T-helper 1 cell treated with Interleukin-12 subunit alpha and Interleukin-12 subunit beta and Interleukin-4 antibody, amounts not matched to agents 30 μg/mL and 1 μg/mL, for 36 hours (primary cell): Measurements from ENCODE around the gene RC3H1.
A peak's percentile ranks its signal among the peaks of the same experiment; 100 is the strongest.
"Not testable (repeated sequence)": the region's sequence is repeated elsewhere in the genome, so short reads cannot be mapped to it uniquely, and the experiment has no call there.

ENCODE experiments used
- H3K27ac Mint-ChIP-seq: one replicate; pipeline ENCODE4 v1.8.0; 2021; ENCODE audit warnings: mild to moderate bottlenecking, mixed read lengths
- H3K27me3 Mint-ChIP-seq: one replicate; pipeline ENCODE4 v1.8.0; 2021; ENCODE audit warnings: low read depth, mixed read lengths
- H3K36me3 Mint-ChIP-seq: one replicate; pipeline ENCODE4 v1.8.0; 2021; ENCODE audit warnings: low read depth, mixed read lengths
- H3K4me1 Mint-ChIP-seq: one replicate; pipeline ENCODE4 v1.8.0; 2021; ENCODE audit warnings: low read depth, mixed read lengths
- H3K4me3 Mint-ChIP-seq: one replicate; pipeline ENCODE4 v1.8.0; 2021; ENCODE audit warnings: mild to moderate bottlenecking, moderate library complexity, mixed read lengths
- H3K9me3 Mint-ChIP-seq: one replicate; pipeline ENCODE4 v1.8.0; 2021; ENCODE audit warnings: mixed read lengths

Gene RC3H1

GRCh38 chr1:174022080-174022975, at the start of gene RC3H1:
RC3H1 (minus strand) TSS chr1:174022357; CDS start chr1:173992985, 29,372 bp downstream.
- Mint-ChIP-seq H3K36me3 (peaks cover 18% of the 10 kb centered on the region), H3K4me3 (peak within 1 kb of the TSS; percentile 100), H3K9me3 (no peaks in the 10 kb centered on the region), H3K27ac (peak within 1 kb of the TSS; percentile 99), H3K27me3 (no peaks in the 10 kb centered on the region), H3K4me1 (peaks cover 39% of the 10 kb centered on the region)

GRCh38 chr1:174070614-174071013, 48.5 kb upstream of the RC3H1 start:
- Mint-ChIP-seq H3K27ac (no peak overlapping the region), H3K27me3 (peaks cover 9% of the 10 kb centered on the region), H3K9me3 (no peaks in the 10 kb centered on the region), H3K4me3 (no peak overlapping the region), H3K36me3 (no peaks in the 10 kb centered on the region), H3K4me1 (no peaks in the 10 kb centered on the region)

- Mint-ChIP-seq H3K4me3 (no peak overlapping the region), H3K36me3 (no peaks in the 10 kb centered on the region), H3K27ac (no peak overlapping the region), H3K4me1 (no peaks in the 10 kb centered on the region), H3K9me3 (no peaks in the 10 kb centered on the region), H3K27me3 (peaks cover 10% of the 10 kb centered on the region)
Measured at GRCh38 chr1:174068000-174068399, 45.8 kb upstream of the RC3H1 start.

- Mint-ChIP-seq H3K4me3 (no peak overlapping the region), H3K4me1 (no peaks in the 10 kb centered on the region), H3K27me3 (peaks cover 6% of the 10 kb centered on the region), H3K36me3 (no peaks in the 10 kb centered on the region), H3K9me3 (no peaks in the 10 kb centered on the region), H3K27ac (no peak overlapping the region)
Measured at GRCh38 chr1:174060090-174060489, 37.9 kb upstream of the RC3H1 start.

GRCh38 chr1:174058624-174059023, 36.5 kb upstream of the RC3H1 start:
- H3K9me3 Mint-ChIP-seq: no peaks in the 10 kb centered on the region
- peaks cover 6% of the 10 kb centered on the region for H3K27me3 Mint-ChIP-seq
- no peaks in the 10 kb centered on the region for H3K4me1 Mint-ChIP-seq
- no peak overlapping the region for H3K27ac Mint-ChIP-seq
- no peaks in the 10 kb centered on the region for H3K36me3 Mint-ChIP-seq
- H3K4me3 Mint-ChIP-seq: no peak overlapping the region

GRCh38 chr1:174056609-174057008, 34.5 kb upstream of the RC3H1 start:
- H3K27me3 Mint-ChIP-seq, H3K4me1 Mint-ChIP-seq, H3K9me3 Mint-ChIP-seq, H3K4me3 Mint-ChIP-seq, H3K36me3 Mint-ChIP-seq, H3K27ac Mint-ChIP-seq: not testable (repeated sequence)

GRCh38 chr1:174055797-174056196, 33.6 kb upstream of the RC3H1 start:
- H3K27ac Mint-ChIP-seq, H3K4me3 Mint-ChIP-seq, H3K27me3 Mint-ChIP-seq, H3K36me3 Mint-ChIP-seq, H3K9me3 Mint-ChIP-seq, H3K4me1 Mint-ChIP-seq: not testable (repeated sequence)

GRCh38 chr1:174053826-174054225, 31.7 kb upstream of the RC3H1 start:
- Mint-ChIP-seq H3K27me3 (no peaks in the 10 kb centered on the region), H3K9me3 (no peaks in the 10 kb centered on the region), H3K4me1 (no peaks in the 10 kb centered on the region)

GRCh38 chr1:174052621-174053020, 30.5 kb upstream of the RC3H1 start:
- Mint-ChIP-seq H3K4me3 (no peak overlapping the region), H3K36me3 (no peaks in the 10 kb centered on the region), H3K4me1 (peaks cover 1% of the 10 kb centered on the region), H3K9me3 (no peaks in the 10 kb centered on the region), H3K27me3 (no peaks in the 10 kb centered on the region), H3K27ac (no peak overlapping the region)

More at GRCh38 chr1:174053826-174054225, 31.7 kb upstream of the RC3H1 start:
- Mint-ChIP-seq H3K27ac (no peak overlapping the region), H3K4me3 (no peak overlapping the region), H3K36me3 (no peaks in the 10 kb centered on the region)

- Mint-ChIP-seq H3K4me3 (no peak overlapping the region), H3K27me3 (no peaks in the 10 kb centered on the region), H3K4me1 (peaks cover 1% of the 10 kb centered on the region), H3K36me3 (no peaks in the 10 kb centered on the region), H3K9me3 (no peaks in the 10 kb centered on the region), H3K27ac (no peak overlapping the region)
Measured at GRCh38 chr1:174051956-174052355, 29.8 kb upstream of the RC3H1 start.

- H3K36me3 Mint-ChIP-seq: no peaks in the 10 kb centered on the region
- H3K9me3 Mint-ChIP-seq: no peaks in the 10 kb centered on the region
- H3K4me1 Mint-ChIP-seq: peaks cover 1% of the 10 kb centered on the region
- no peaks in the 10 kb centered on the region for H3K27me3 Mint-ChIP-seq
- no peak overlapping the region for H3K27ac Mint-ChIP-seq
- H3K4me3 Mint-ChIP-seq: no peak overlapping the region
Measured at GRCh38 chr1:174049514-174049913, 27.4 kb upstream of the RC3H1 start.

- H3K27me3 Mint-ChIP-seq: no peaks in the 10 kb centered on the region
- no peaks in the 10 kb centered on the region for H3K9me3 Mint-ChIP-seq
- no peak overlapping the region for H3K27ac Mint-ChIP-seq
- peaks cover 1% of the 10 kb centered on the region for H3K4me1 Mint-ChIP-seq
- no peaks in the 10 kb centered on the region for H3K36me3 Mint-ChIP-seq
- H3K4me3 Mint-ChIP-seq: no peak overlapping the region
Measured at GRCh38 chr1:174044418-174045222, 22.5 kb upstream of the RC3H1 start.

GRCh38 chr1:174042509-174042908, 20.4 kb upstream of the RC3H1 start:
- H3K27ac Mint-ChIP-seq, H3K4me1 Mint-ChIP-seq, H3K36me3 Mint-ChIP-seq, H3K4me3 Mint-ChIP-seq, H3K9me3 Mint-ChIP-seq, H3K27me3 Mint-ChIP-seq: not testable (repeated sequence)

- Mint-ChIP-seq H3K27me3 (peaks cover 3% of the 10 kb centered on the region), H3K4me1 (no peaks in the 10 kb centered on the region), H3K36me3 (no peaks in the 10 kb centered on the region), H3K9me3 (no peaks in the 10 kb centered on the region), H3K27ac (no peak overlapping the region), H3K4me3 (no peak overlapping the region)
Measured at GRCh38 chr1:174041369-174041768, 19.2 kb upstream of the RC3H1 start.

- Mint-ChIP-seq H3K4me1 (no peaks in the 10 kb centered on the region), H3K36me3 (no peaks in the 10 kb centered on the region), H3K27ac (no peak overlapping the region), H3K27me3 (peaks cover 6% of the 10 kb centered on the region), H3K9me3 (no peaks in the 10 kb centered on the region), H3K4me3 (no peak overlapping the region)
Measured at GRCh38 chr1:174040387-174040786, 18.2 kb upstream of the RC3H1 start.
